ENCODE measurements around the gene CLCNKA. TPM values are rescaled to one million over a fixed set of nuclear protein-coding genes. Genes with fewer than 3 reads are reported as not detected.
"Not testable (repeated sequence)": the region's sequence is repeated elsewhere in the genome, so short reads cannot be mapped to it uniquely, and the experiment has no call there.

The CLCNKA gene
- total RNA-seq, 1 experiment from 2014 or later, result not detected

DNA sequence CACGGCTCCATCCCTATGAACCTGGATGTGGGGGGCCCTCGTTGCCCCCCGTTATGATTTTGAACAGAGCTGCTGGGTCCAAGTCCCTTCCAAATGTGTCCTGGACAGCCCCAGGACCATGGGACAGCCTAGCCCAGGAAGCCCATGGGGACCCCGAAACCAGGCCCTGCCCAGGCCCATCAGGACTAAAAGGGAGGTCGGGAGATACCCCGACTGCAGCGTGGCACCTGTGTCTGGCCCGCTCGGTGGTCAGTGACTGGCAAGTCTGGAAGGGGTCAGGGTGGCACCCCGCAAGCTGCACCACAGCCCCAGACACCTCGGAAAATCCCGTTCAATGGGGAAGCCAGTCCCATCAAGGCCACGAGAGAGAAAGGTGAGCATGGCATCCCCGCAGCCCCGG is 28.2 kb upstream of the CLCNKA start:
- DNase-seq, result no peak
- Histone ChIP-seq H3K4me3 (no peak overlapping the region), H3K27me3 (no peaks in the 10 kb centered on the region), H3K36me3 (no peaks in the 10 kb centered on the region), H3K9me3 (no peaks in the 10 kb centered on the region)

GRCh38 chr1:15994081-15994480 is 27.8 kb upstream of the CLCNKA start:
- no peak for DNase-seq
- Histone ChIP-seq H3K4me3 (no peak overlapping the region), H3K27me3 (no peaks in the 10 kb centered on the region), H3K9me3 (no peaks in the 10 kb centered on the region), H3K36me3 (no peaks in the 10 kb centered on the region)

DNA sequence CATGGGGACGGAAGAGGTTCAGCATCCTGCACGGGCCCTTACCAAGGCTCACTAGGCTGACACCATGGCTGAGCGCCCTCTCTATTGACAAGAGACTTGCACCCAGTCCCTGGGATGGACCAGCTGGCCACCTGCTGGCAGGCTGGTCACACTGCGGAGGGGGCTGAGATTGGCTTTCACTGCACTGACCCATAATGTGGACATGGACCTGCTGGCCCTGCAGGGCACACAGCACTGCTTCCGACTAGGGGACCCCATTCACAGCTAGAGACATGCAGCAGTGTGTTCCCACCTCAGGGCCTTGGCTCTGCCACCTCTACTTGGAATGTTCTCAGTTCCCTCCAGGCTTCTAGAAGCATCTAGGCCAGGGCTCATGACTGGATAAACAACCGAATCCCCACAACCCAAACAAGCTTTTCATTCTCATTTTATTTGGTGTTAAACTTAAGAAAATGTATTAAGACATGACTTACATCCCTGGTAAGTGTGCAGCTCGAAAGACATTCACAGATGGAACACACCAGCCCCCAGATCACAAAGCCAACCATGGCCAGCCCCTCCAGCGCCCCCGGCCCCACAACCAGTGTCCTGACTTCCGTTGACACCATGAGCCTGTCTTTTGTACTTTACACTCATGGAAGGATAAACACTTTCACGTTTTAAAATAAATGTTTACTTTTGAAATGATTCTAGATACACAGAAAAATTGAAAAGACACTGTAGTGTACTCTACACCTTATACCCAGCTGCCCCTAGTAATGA is 27.1 kb upstream of the CLCNKA start:
- H3K36me3 ChIP-seq, result no peaks in the 10 kb centered on the region
- H3K4me3 ChIP-seq, result no peak overlapping the region
- no peaks in the 10 kb centered on the region for H3K27me3 ChIP-seq
- peak; percentile 49 for DNase-seq
- no peaks in the 10 kb centered on the region for H3K9me3 ChIP-seq

DNA sequence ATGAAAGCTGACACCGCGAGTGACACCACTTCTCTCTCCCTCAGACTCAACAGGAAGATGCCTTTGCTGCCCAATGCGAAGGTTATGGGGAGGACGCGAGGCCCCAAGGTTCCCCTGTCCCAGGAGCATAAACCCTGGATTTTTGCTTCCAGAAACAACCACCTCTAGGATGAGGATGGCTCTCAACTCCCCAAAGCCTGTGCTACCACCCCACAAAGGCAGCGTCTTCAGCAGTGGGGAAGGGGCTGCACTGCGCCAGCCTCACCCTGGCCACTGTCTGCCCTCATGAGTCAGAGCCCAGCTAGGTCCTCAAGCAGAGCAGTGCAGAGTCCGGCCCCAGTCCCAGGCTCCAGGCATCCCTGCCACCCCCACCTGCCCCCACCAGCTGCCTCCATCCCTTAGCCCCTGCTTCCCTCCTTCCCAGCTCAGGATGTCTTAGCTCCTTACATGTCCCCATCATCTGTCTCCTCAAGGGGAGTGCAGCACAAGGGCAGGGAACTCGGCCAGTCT is 24.7 kb upstream of the CLCNKA start:
- Histone ChIP-seq H3K4me3 (no peak overlapping the region), H3K9me3 (no peaks in the 10 kb centered on the region), H3K36me3 (no peaks in the 10 kb centered on the region), H3K27me3 (no peaks in the 10 kb centered on the region)
- DNase-seq, result no peak

GRCh38 chr1:15997637-15998280 is 24.1 kb upstream of the CLCNKA start:
- no peak for DNase-seq
- H3K27me3 ChIP-seq, result no peaks in the 10 kb centered on the region
- no peaks in the 10 kb centered on the region for H3K9me3 ChIP-seq
- no peaks in the 10 kb centered on the region for H3K36me3 ChIP-seq
- no peak overlapping the region for H3K4me3 ChIP-seq

GRCh38 chr1:15998929-15999328 is 22.9 kb upstream of the CLCNKA start:
- H3K4me3 ChIP-seq, result no peak overlapping the region
- no peaks in the 10 kb centered on the region for H3K36me3 ChIP-seq
- no peaks in the 10 kb centered on the region for H3K9me3 ChIP-seq
- H3K27me3 ChIP-seq, result no peaks in the 10 kb centered on the region
- no peak for DNase-seq

DNA sequence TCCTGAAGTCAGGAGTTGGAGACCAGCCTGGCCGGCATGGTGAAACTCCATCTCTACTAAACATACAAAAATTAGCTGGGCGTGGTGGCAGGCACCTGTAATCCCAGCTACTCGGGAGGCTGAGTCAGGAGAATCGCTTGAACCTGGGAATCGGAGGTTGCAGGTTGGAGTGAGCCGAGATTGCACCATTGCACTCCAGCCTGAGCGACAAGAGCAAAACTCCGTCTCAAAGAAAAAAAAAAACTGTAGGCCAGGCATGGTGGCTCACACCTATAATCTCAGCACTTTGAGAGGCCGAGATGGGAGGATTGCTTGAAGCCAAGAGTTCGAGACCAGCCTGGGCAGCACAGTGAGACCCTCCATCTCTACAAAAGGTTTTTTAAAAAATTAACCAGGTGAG is 20.6 kb upstream of the CLCNKA start:
- not testable (repeated sequence) for H3K27me3 ChIP-seq, H3K4me3 ChIP-seq, DNase-seq, H3K9me3 ChIP-seq, H3K36me3 ChIP-seq

DNA sequence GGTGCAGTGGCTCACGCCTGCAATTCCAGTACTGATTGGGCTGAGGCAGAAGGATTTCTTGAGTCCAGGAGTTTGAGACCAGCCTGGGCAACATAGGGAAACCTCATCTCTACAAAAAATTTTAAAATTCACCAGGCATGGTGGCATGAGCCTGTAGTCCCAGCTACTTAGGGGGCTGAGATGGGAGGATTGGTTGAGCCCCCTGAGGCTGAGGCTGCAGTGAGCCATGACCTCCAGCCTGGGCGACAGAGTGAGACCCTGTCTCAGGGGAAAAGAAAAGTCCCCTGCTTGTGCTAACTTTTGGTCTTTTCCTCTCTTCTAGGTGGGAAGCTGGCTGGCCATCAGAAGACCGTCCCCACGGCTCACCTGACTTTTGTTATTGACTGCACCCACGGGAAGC is 16.2 kb upstream of the CLCNKA start:
- Histone ChIP-seq H3K9me3 (no peaks in the 10 kb centered on the region), H3K4me3 (no peak overlapping the region), H3K27me3 (no peaks in the 10 kb centered on the region), H3K36me3 (no peaks in the 10 kb centered on the region)
- no peak for DNase-seq

GRCh38 chr1:16006010-16006409 is 15.8 kb upstream of the CLCNKA start:
- no peak overlapping the region for H3K4me3 ChIP-seq
- no peak for DNase-seq

GRCh38 chr1:16006552-16007485 is 15.0 kb upstream of the CLCNKA start:
- Histone ChIP-seq H3K4me3 (no peak overlapping the region), H3K9me3 (no peaks in the 10 kb centered on the region), H3K36me3 (no peaks in the 10 kb centered on the region), H3K27me3 (no peaks in the 10 kb centered on the region)
- DNase-seq, result no peak

More at GRCh38 chr1:16006010-16006409, 15.8 kb upstream of the CLCNKA start:
- Histone ChIP-seq H3K36me3 (no peaks in the 10 kb centered on the region), H3K27me3 (no peaks in the 10 kb centered on the region), H3K9me3 (no peaks in the 10 kb centered on the region)

DNA sequence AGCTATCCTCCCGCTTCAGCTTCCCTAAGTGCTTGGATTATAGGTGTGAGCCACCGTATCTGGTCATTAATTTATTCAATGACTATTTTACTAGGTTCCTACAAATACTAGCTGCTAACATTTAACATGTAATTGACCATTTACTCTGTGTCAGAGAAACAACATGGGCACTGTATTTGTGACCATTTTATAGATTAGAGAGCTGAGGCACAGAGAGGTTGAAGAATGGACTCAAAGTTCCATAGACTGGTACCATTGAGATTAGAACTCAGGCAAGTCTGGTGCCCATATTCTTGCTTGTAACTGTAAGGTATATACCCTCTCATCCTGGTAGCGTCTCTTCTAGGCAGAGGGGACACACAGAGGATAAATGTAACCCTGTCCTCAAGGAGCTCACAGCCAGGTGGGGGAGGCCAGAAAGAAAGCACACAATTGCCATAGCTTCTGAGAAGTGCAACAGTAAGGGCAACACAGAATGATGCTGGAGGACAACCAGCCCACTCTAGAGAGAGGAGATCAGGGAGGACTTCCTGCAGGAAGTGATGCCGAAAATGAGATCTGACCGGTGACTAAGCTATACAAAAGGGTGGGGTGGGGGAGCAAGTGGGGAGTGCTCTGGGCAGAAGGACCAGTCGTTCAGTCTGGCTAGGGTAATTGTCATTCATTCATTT is 14.0 kb upstream of the CLCNKA start:
- Histone ChIP-seq H3K27me3 (no peaks in the 10 kb centered on the region), H3K36me3 (no peaks in the 10 kb centered on the region), H3K4me3 (no peak overlapping the region), H3K9me3 (no peaks in the 10 kb centered on the region)
- DNase-seq, result no peak

DNA sequence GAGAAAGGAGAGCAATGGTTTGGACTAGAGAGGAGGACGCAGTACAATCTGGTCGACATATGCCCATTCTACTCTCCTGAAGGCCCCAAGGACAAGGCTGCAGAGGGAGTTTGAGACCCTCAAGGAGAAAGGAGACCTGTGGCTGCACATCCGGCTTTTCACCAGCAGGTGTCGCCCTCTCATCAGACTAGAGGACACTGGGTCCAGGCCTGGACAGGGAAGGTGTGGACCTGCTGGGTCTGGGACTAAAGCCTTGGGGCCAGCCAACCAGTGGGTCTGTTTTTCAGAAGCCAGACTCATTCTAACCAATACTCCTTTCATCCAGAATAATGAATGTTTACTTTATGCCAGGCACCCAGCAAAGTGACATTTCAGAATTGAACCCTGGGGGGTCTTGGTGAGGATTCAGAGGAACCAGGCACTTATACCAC is 12.8 kb upstream of the CLCNKA start:
- H3K27me3 ChIP-seq, result no peaks in the 10 kb centered on the region
- H3K36me3 ChIP-seq, result no peaks in the 10 kb centered on the region
- H3K4me3 ChIP-seq, result no peak overlapping the region
- H3K9me3 ChIP-seq, result no peaks in the 10 kb centered on the region
- peak; percentile 58 for DNase-seq

DNA sequence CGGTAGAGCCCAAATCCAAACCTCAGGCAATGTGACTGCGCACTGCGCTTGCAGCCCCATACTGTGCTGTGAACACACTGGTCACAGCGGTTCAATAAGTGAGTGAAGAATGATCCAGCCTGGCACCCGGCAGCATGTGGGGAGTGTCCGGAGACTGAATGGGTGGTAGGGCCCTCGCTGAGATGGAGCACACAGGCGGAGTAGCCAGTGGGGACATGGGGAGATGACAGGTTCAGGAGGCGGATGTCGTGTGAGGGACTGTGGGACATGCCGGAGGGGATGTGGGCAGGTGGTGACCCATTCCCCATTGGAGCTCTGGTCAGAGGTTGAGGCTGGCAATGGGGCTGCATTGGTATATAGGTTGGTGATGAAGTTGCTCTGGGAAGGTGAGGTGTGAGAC is 12.2 kb upstream of the CLCNKA start:
- Histone ChIP-seq H3K4me3 (no peak overlapping the region), H3K36me3 (no peaks in the 10 kb centered on the region), H3K27me3 (no peaks in the 10 kb centered on the region), H3K9me3 (no peaks in the 10 kb centered on the region)
- no peak for DNase-seq

DNA sequence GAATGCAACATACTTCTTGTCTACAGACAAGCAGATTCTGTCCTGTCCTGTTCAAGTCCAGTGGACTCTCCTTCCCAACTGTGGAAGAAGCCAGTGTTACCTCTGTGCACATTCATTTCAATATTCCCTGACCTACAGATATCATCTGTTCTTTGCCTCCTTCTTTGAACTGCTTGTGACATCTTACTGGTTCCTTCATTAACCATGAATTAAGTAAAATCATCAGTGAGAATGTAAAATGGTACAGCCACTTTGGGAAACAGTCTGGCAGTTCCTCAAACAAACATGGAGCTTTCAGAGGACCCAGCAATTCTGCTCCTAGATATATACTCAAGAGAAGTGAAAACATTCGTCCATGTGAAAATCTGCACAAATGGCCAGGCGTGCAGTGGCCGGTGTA is 11.0 kb upstream of the CLCNKA start:
- no peak overlapping the region for H3K4me3 ChIP-seq
- H3K27me3 ChIP-seq, result no peaks in the 10 kb centered on the region
- H3K36me3 ChIP-seq, result no peaks in the 10 kb centered on the region
- H3K9me3 ChIP-seq, result no peaks in the 10 kb centered on the region
- no peak for DNase-seq

DNA sequence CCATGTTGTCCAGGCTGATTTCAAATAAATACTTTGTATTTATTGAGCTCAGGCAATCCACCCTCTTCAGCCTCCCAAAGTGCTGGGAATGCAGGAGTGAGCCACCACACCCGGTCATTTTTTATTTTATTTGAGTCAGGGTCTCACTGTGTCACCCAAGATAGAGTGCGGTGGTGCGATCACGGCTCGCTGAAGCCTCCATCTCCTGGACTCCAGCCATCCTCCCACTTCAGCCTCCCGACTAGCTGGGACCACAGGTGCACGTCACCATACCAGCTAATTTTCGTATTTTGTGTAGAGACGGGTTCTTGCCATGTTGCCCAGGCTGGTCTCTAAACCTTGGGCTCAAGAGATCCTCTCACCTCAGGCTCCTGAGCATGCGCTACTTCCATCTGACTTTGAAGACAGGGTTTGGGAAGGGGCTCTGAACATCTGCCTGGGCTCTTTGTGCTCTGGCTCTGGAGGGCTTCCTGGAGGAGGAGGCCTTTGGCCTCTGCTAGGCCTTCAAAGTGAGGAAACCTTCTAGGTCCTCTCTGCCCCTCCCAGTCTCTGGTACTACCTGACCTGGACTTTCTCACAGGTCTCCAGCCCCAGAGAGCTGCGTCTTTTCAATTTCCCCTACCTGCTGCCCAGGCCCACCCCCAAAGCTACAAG is 9.8 kb upstream of the CLCNKA start:
- Histone ChIP-seq H3K9me3 (no peaks in the 10 kb centered on the region), H3K4me3 (no peak overlapping the region), H3K27me3 (no peaks in the 10 kb centered on the region), H3K36me3 (no peaks in the 10 kb centered on the region)
- DNase-seq, result no peak

GRCh38 chr1:16012590-16013219 is 9.1 kb upstream of the CLCNKA start:
- no peaks in the 10 kb centered on the region for H3K36me3 ChIP-seq
- no peaks in the 10 kb centered on the region for H3K27me3 ChIP-seq
- H3K4me3 ChIP-seq, result no peak overlapping the region
- H3K9me3 ChIP-seq, result no peaks in the 10 kb centered on the region
- DNase-seq, result no peak
